ENCODE data around the gene RIF1. TPM values are rescaled to one million over a fixed set of nuclear protein-coding genes. Genes with fewer than 3 reads are reported as not detected.

RIF1 gene
- polyA plus RNA-seq, 1 of the 3 experiments (the other 2 are of a cell fraction) = 2.4 TPM

GRCh38 chr2:151395509-151396374 is 14.0 kb upstream of the RIF1 start:
- CTCF ChIA-PET = no interaction called here
- H3K9ac ChIP-seq = no peak overlapping the region
- POLR2A ChIA-PET = no interaction called here
- no peak overlapping the region for H3K27ac ChIP-seq (ENCODE audit: low read depth in 2 of 2, low read length in 1 of 2)
- H3K9me3 ChIP-seq = no peaks in the 10 kb centered on the region
- no peak overlapping the region for H3K4me3 ChIP-seq (ENCODE audit: low read depth in 2 of 2, low read length in 1 of 2)
- H3K4me2 ChIP-seq = no peak overlapping the region
- no peaks in the 10 kb centered on the region for H3K79me2 ChIP-seq (ENCODE audit: insufficient read depth)
- no peaks in the 10 kb centered on the region for H3K4me1 ChIP-seq (ENCODE audit: control insufficient read depth in 1 of 2, insufficient read depth in 2 of 2, low read depth in 1 of 2, low read length in 1 of 2)
- no peak for DNase-seq
- no peaks in the 10 kb centered on the region for H3K9me2 ChIP-seq
- no peaks in the 10 kb centered on the region for H3K36me3 ChIP-seq (replicated peaks in 1 of 2; ENCODE audit: control insufficient read depth in 1 of 2, insufficient read depth in 2 of 2, low read length in 1 of 2)
- H4K20me1 ChIP-seq (ENCODE audit: insufficient read depth) = no peaks in the 10 kb centered on the region
- no peak overlapping the region for H2AFZ ChIP-seq (ENCODE audit: low read depth)
- WGBS (ENCODE audit: low lambda C conversion rate) = 73% methylated on average over 3 of the region's 4 CpGs
- no peaks in the 10 kb centered on the region for H3K27me3 ChIP-seq (ENCODE audit: insufficient read depth)
- H3F3A ChIP-seq (replicated peaks; ENCODE audit: insufficient read depth) = no peaks in the 10 kb centered on the region
- TF ChIP-seq CHD2 (IDR thresholded peaks at IDR 0.05; ENCODE audit: low read length, partially characterized antibody) = no peak
- TF ChIP-seq USF2 (IDR thresholded peaks at IDR 0.05; ENCODE audit: borderline replicate concordance, low read depth, low read length) = no peak
- no peak for TF ChIP-seq POLR2AphosphoS5 (IDR thresholded peaks at IDR 0.05; ENCODE audit: low read depth, low read length)
- TF ChIP-seq MXI1 (IDR thresholded peaks at IDR 0.05; ENCODE audit: low read depth, low read length) = no peak
- TF ChIP-seq NRF1 (IDR thresholded peaks at IDR 0.05; ENCODE audit: low read depth, low read length) = no peak
- no peak for TF ChIP-seq JUND (IDR thresholded peaks at IDR 0.05)
- TF ChIP-seq RAD21 (IDR thresholded peaks at IDR 0.05; ENCODE audit: low read length) = no peak

GRCh38 chr2:151399981-151400380 is 9.7 kb upstream of the RIF1 start:
- H4K20me1 ChIP-seq (ENCODE audit: insufficient read depth) = no peaks in the 10 kb centered on the region
- DNase-seq = no peak
- no peaks in the 10 kb centered on the region for H3K27me3 ChIP-seq (ENCODE audit: insufficient read depth)
- H3K9me3 ChIP-seq = no peaks in the 10 kb centered on the region
- no peak overlapping the region for H3K4me2 ChIP-seq
- no peaks in the 10 kb centered on the region for H3F3A ChIP-seq (replicated peaks; ENCODE audit: insufficient read depth)
- H3K79me2 ChIP-seq (ENCODE audit: insufficient read depth) = no peaks in the 10 kb centered on the region
- no peaks in the 10 kb centered on the region for H3K36me3 ChIP-seq (replicated peaks in 1 of 2; ENCODE audit: control insufficient read depth in 1 of 2, insufficient read depth in 2 of 2, low read length in 1 of 2)
- H2AFZ ChIP-seq (ENCODE audit: low read depth) = no peak overlapping the region
- TF ChIP-seq GABPA (IDR thresholded peaks at IDR 0.05; ENCODE audit: low read depth) (no peak), NFIC (IDR thresholded peaks at IDR 0.05; ENCODE audit: borderline replicate concordance) (no peak), MEF2A (IDR thresholded peaks at IDR 0.05; ENCODE audit: borderline replicate concordance, low read depth) (no peak), FOXM1 (IDR thresholded peaks at IDR 0.05; ENCODE audit: low read depth) (no peak), FOXJ3 (CRISPR knock-in tag; IDR thresholded peaks at IDR 0.05) (no peak), RCOR1 (IDR thresholded peaks at IDR 0.05; ENCODE audit: low read length) (no peak), MXI1 (IDR thresholded peaks at IDR 0.05; ENCODE audit: low read depth, low read length) (no peak), ZBTB33 (IDR thresholded peaks at IDR 0.05; ENCODE audit: borderline replicate concordance, low read depth) (no peak), YY1 (IDR thresholded peaks at IDR 0.05; ENCODE audit: low read depth) (no peak), TEAD4 (IDR thresholded peaks at IDR 0.05; ENCODE audit: borderline replicate concordance, insufficient read depth) (no peak), FOSL2 (IDR thresholded peaks at IDR 0.05; ENCODE audit: borderline replicate concordance, low read depth) (no peak), RXRA (IDR thresholded peaks at IDR 0.05; ENCODE audit: borderline replicate concordance, low read depth) (no peak), JUND (IDR thresholded peaks at IDR 0.05) (no peak), ELF1 (IDR thresholded peaks at IDR 0.05) (no peak), TCF12 (IDR thresholded peaks at IDR 0.05) (no peak), NRF1 (IDR thresholded peaks at IDR 0.05; ENCODE audit: low read depth, low read length) (no peak)
- WGBS (ENCODE audit: low lambda C conversion rate) = 91% methylated on average over 1 of the region's 1 CpG
- ChIA-PET POLR2A (no interaction called here), CTCF (no interaction called here)
- no peaks in the 10 kb centered on the region for H3K9me2 ChIP-seq
- H3K9ac ChIP-seq = no peak overlapping the region
- no peak overlapping the region for H3K27ac ChIP-seq (ENCODE audit: low read depth in 2 of 2, low read length in 1 of 2)
- H3K4me1 ChIP-seq (ENCODE audit: control insufficient read depth in 1 of 2, insufficient read depth in 2 of 2, low read depth in 1 of 2, low read length in 1 of 2) = no peaks in the 10 kb centered on the region
- H3K4me3 ChIP-seq (ENCODE audit: low read depth in 2 of 2, low read length in 1 of 2) = no peak overlapping the region
